DMS153 (cell line): Measurements from ENCODE around the gene DIP2B.
"Not testable (repeated sequence)": the region's sequence is repeated elsewhere in the genome, so short reads cannot be mapped to it uniquely, and the experiment has no call there.

Experiments
- DNase-seq: peaks from one replicate; lab custom pipeline; 2025; lab: John Stamatoyannopoulos, UW

Gene DIP2B

GRCh38 chr12:50679612-50680011, 174.8 kb downstream of the DIP2B start:
- DNase-seq, result no peak

DNA sequence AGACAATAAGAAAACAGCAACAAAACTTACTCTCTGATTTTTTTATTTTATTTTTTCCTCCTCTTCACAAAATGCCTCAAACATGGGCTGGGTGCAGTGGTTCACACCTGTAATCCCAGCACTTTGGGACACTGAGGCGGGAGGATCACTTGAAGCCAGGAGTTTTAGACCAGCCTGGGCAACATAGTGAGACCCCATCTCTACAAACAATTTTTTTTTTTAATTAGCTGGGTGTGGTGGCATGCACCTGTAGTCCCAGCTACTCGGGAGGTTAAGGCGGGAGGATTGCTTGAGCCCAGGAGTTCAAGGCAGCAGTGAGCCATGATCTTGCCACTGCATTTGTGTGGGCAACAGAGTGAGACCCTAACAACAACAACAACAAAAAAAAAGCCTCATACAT, 176.3 kb downstream of the DIP2B start:
- not testable (repeated sequence) for DNase-seq

DNA sequence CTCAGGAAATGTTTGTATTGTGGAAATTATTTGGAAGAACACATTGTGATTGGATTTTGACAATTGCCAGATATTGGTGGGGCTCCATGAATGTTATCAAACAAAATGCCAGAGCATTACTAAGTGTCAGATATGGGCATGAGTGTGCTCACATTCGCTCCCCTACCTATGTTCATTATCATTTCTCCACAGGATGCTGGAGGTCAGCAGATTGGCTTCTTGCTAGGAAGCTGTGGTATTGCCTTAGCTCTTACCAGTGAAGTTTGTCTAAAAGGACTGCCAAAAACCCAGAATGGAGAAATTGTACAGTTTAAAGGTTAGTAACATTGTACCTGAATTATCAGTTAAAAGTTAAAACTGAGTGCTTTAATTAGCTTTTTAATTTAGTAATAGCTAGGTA, 180.9 kb downstream of the DIP2B start:
- DNase-seq, result no peak

DNA sequence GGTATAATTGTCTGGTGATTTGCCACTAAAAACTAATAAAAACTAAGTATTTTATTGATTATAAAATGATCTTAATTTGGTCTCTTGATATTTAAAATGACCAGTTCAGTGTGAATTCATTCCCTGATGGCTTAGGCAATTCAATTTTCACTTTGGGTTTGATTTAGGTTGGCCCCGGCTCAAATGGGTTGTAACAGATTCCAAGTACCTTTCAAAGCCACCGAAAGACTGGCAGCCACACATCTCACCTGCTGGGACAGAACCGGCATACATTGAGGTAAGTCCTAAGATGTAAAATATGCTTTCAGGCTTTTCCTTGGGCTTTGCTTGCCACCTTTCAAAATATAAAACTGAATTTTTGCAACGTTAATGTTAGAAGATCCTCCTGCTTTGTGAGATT, 181.6 kb downstream of the DIP2B start:
- no peak for DNase-seq

- DNase-seq, result no peak
These were observed 182.2 kb downstream of the DIP2B start for GRCh38 chr12:50686976-50687375.

- DNase-seq, result no peak
These were observed 184.7 kb downstream of the DIP2B start for GRCh38 chr12:50689437-50689836.

- peak; percentile 12 for DNase-seq
These were observed 186.1 kb downstream of the DIP2B start for GRCh38 chr12:50690925-50691324.

DNA sequence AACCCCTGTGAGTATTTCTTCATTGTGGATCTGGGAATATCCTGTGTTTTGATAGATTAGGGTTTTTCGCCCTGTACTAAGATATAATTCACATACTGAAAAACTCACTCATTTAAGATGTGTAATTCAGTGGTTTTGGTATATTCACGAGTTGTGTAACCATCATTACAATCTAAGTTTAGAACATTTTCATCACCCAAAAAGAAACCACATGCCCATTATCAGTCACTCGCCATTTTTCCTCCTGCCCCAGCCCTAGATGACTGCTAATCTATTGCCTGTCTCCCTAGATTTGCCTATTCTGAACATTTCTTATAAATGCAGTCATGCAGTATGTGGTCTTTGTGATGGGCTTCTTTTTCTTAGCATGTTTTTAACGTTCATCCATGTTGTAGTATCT, 191.2 kb downstream of the DIP2B start:
- no peak for DNase-seq

GRCh38 chr12:50696931-50697330, 192.1 kb downstream of the DIP2B start:
- no peak for DNase-seq

- no peak for DNase-seq
These were observed 194.4 kb downstream of the DIP2B start for GRCh38 chr12:50699154-50699553.

DNA sequence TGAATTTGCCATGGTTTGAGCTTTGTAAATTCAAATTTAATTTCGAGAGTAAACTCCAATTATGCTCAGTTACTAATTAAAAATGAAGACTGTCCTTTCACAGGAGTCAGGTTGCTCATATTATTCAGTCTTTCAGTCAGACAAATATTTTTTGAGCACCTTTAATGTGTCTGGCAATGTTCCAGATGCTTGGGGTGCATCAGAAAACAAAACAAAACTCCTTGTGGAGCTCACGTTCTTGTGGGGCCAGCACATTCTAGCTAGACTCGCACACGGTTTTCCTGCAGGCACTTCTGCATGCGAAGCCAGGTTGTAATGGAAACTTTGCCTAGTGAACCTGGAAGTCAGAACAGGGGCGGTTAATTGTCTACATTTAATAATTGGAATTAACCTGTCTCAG, 195.2 kb downstream of the DIP2B start:
- no peak for DNase-seq

DNA sequence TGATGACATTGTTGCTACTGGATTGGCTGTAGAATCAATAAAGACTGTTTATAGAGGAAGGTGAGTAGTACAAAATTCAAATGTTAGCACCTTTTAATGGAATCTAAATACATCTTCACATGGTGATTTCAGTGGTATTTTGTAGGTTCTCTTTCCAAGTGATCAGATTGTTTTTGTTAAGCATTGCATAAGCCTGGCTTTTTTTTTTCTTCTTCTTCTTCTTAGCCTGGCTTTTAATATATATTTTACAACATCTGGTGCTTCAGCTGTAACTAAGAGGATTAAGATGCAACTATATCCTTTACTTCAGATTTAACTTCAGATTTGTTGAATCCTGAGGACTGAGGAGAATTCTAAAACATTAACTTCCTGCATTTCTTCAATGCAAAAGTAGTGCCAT, 201.8 kb downstream of the DIP2B start:
- no peak for DNase-seq

DNA sequence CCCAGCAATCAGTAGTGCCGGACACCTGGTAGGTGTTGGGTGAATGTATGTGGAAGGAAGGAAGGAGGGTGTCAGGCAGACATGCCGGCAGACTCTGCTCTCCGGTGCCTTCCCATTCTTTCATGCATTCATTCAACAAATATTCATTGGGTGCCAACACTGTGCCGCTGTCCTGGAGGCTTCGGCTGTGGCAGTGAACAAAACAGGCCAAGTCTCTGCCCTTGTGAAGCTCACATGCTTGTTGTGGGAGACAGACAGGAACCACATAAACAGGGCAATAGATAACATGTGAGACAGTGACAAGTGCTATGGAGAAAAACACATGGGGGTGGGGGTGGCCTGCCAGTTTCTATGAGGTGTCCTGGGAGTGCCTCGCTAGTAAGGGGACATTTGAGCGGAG, 202.6 kb downstream of the DIP2B start:
- no peak for DNase-seq

DNA sequence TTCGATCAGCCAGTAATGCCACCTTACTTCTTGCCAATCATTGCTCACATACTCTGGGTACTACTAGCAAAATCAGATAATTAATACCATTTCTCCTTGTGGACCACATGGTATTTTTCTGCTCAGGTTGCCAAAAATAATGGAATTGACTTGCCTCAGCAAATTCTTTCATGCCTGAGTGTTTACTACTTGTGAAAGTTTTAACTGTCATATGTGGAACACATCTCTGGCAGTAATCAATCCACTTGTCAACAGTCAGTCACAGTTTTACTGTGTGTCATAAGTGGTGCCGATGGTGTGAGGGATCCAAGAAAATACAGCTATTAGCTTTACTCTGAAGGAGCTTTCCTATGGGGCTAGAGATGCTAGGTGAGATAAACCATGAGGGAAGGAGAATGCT, 203.8 kb downstream of the DIP2B start:
- no peak for DNase-seq

GRCh38 chr12:50711121-50711520, 206.3 kb downstream of the DIP2B start:
- DNase-seq, result no peak

DNA sequence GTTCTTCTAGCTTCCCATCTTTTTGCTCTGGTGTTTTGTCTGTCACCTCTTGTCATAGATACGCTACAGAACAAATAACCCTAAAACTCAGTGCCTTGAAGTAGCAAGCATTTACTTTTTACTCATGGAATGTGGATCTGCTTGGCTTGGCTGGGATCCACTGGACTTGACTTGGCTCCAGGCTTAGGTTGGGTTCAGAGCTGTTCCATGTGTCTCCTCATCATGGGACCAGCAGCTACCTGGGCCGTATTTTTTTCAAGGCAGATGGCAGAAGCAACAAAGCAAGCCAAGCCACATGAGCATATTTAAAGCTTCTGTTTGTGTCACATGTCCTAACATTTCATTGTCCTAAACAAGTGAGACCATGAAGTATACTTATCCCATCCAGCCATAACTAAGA, 210.4 kb downstream of the DIP2B start:
- no peak for DNase-seq

GRCh38 chr12:50718760-50719159, 214.0 kb downstream of the DIP2B start:
- no peak for DNase-seq

GRCh38 chr12:50720085-50720484, 215.3 kb downstream of the DIP2B start:
- no peak for DNase-seq

GRCh38 chr12:50720501-50720900, 215.7 kb downstream of the DIP2B start:
- no peak for DNase-seq

DNA sequence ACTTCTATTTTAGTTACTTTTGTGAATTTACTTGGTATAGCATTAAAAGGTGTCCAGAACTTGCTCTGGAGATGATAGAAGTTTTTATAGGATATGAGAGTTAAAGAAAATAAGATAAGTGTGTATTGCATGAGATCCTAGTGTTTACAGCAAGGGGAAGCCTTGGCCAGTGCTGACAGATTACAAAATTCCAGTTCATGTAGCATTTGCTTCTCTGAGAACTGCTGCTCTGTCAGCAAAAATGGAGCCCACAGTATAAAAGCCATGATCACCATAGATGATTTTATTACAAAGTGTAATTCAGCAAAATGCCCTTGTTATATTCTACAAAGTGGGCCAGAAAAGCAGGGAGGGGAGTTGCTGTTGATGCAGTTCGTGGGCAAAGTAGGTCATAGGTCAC, 219.1 kb downstream of the DIP2B start:
- no peak for DNase-seq

GRCh38 chr12:50725011-50725942, 220.5 kb downstream of the DIP2B start:
- no peak for DNase-seq

- no peak for DNase-seq
These were observed 222.7 kb downstream of the DIP2B start for GRCh38 chr12:50727466-50727865.

- no peak for DNase-seq
These were observed 223.6 kb downstream of the DIP2B start for GRCh38 chr12:50728417-50728816.

DNA sequence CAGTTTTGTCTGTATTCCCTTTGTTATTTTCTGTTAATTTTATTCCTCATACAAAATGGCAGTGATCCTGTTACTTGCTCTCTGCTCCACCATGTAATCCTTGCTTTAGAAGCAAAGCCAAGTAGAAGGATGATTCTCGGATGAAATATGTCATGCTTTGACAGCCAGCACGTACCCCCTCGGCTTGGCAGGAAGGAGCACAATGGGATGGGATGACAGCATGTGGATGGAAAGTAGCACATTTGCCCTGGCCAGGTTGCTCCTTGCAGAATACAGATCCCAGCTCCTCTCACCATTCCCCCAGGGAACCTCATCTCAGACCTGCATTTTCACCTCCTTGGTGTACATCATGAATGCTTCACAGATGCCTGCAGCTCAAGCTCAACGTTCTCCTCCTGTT, 224.1 kb downstream of the DIP2B start:
- no peak for DNase-seq
